HAP-1 (cell line): Measurements from ENCODE around the gene PHOX2A.
A peak's percentile ranks its signal among the peaks of the same experiment; 100 is the strongest.

Experiments used
- DNase-seq, 2 experiments: peaks; one replicate each; pipeline ENCODE4 v3.0.0-alpha.2; 2016 to 2020; ENCODE audit warnings: low spot score in 2 of 2
- H3K27me3 ChIP-seq: fragments of 250-450 bp; sonication (Bioruptor Pico); 2 replicates; pipeline ENCODE4 v1.5.1; 2020; ENCODE audit warnings: low read depth, mild to moderate bottlenecking, moderate library complexity
- H3K36me3 ChIP-seq: fragments of 250-450 bp; sonication (Bioruptor Pico); replicated peaks from 2 replicates; pipeline ENCODE4 v1.5.1; 2020; ENCODE audit warnings: mild to moderate bottlenecking
- H3K4me1 ChIP-seq: fragments of 250-450 bp; sonication (Bioruptor Pico); 2 replicates; pipeline ENCODE4 v1.5.1; 2020; ENCODE audit warnings: mild to moderate bottlenecking
- H3K4me3 ChIP-seq: fragments of 250-450 bp; sonication (Bioruptor Pico); 2 replicates; pipeline ENCODE4 v1.5.1; 2020; ENCODE audit warnings: mild to moderate bottlenecking, moderate library complexity
- H3K9me3 ChIP-seq: fragments of 250-450 bp; sonication (Bioruptor Pico); 2 replicates; pipeline ENCODE4 v1.5.1; 2020; ENCODE audit warnings: mild to moderate bottlenecking, moderate library complexity
- in situ Hi-C: fragments of 300-500 bp; cut with MboI; formaldehyde crosslinking; loops from 3 replicates; pipeline ENCODE4 v1.14.3; 2020; ENCODE audit warnings: low sequenced_read_pairs, inconsistent platforms, mixed read lengths

Gene PHOX2A

DNA sequence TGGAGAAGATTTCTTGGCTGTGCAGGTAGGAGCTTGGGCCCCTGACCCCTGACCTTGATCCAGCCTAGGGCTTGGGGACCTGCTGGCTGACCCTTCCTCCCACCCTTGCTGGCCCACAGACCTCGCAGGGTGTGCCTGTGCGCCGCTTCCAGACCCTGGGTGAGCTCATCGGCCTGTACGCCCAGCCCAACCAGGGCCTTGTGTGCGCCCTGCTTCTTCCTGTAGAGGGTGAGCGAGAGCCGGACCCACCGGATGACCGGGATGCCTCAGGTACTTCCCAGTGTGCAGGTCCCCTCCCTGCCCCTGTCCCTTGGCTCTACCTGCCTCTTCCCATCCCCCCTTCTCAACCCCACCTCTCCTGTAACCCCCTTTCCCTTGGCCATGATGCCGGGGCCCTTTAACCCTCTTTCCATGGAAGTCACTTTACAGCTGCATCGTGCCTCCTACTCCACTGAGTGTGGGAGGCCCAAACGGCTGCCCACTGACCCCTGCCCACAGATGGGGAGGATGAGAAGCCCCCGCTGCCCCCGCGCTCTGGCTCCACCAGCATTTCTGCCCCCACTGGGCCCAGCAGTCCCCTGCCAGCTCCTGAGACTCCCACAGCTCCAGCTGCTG lies 15.6 kb downstream of the PHOX2A start:
- in situ Hi-C loops: no loop called here
- Histone ChIP-seq H3K27me3 (no peaks in the 10 kb centered on the region), H3K4me1 (no peaks in the 10 kb centered on the region), H3K36me3 (peaks cover 68% of the 10 kb centered on the region), H3K4me3 (no peak overlapping the region), H3K9me3 (no peaks in the 10 kb centered on the region)
- no peak for DNase-seq

DNA sequence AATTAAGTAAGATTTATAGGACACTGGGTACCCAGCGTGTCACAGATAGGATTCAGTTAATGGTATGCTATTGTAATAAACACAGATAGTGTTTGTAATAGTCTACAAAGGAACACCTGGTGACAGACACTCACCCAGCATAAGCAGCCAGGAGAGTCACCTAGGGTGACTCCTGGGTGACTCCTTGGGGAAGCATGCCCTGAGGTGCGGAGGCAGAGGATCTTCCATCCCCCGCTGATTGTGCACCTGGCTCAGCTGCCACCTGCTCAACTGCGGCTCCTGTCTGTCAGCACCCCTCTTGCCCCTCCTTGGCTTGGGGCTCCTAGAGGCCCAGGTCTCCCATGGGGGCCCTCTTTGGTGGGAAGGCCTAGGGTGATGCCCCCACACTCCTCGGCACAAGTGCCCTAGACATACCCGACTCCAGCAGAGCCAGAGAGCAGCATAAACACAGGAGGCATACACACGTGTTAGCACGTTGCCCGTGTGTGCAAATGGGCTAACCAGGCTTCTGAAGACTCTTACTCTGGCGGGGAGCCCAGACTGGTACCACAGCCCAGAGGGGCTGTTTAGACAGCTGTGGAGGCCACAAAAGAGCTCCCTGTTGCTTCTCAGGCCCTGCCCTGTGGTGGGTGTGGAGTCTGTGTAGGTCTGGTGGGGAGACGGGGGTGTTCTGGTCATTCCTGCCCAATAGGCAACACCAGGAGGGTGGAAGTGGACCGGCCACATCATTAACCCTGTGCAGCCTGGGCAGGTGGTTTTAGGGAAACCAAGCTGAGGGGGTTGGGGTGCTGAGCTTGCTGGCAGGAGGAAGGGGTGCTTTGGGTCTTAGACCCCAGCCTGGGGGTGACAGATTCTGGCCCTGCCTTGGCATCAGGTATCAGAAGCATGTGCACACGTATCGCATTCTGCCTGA lies 16.4 kb downstream of the PHOX2A start:
- Histone ChIP-seq H3K9me3 (no peaks in the 10 kb centered on the region), H3K4me3 (no peak overlapping the region), H3K27me3 (no peaks in the 10 kb centered on the region), H3K4me1 (peaks cover 2% of the 10 kb centered on the region), H3K36me3 (peaks cover 60% of the 10 kb centered on the region)
- DNase-seq: no peak
- in situ Hi-C loops: no loop called here

DNA sequence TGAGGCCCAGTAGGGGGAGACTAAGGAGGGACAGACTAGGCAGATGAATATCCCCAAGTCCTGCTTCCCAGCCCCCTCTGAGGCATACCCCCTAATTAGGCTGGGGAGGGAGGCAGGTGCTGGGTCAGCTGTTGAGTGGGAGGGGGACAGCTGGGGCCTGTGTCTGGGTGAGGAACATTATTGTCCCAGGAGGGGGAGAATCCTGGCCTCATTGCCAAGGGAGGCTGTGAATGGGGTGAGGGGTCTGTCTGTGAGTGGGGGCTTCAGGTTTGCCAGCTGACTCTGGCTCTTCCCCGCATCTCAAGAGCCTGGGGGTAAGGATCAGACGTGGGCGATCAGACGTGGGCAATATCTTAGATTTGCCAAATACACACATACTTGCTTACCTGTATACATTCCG lies 17.3 kb downstream of the PHOX2A start:
- in situ Hi-C loops: no loop called here
- DNase-seq: no peak
- Histone ChIP-seq H3K4me3 (no peak overlapping the region), H3K9me3 (no peaks in the 10 kb centered on the region), H3K36me3 (peaks cover 51% of the 10 kb centered on the region), H3K27me3 (no peaks in the 10 kb centered on the region), H3K4me1 (peaks cover 6% of the 10 kb centered on the region)

DNA sequence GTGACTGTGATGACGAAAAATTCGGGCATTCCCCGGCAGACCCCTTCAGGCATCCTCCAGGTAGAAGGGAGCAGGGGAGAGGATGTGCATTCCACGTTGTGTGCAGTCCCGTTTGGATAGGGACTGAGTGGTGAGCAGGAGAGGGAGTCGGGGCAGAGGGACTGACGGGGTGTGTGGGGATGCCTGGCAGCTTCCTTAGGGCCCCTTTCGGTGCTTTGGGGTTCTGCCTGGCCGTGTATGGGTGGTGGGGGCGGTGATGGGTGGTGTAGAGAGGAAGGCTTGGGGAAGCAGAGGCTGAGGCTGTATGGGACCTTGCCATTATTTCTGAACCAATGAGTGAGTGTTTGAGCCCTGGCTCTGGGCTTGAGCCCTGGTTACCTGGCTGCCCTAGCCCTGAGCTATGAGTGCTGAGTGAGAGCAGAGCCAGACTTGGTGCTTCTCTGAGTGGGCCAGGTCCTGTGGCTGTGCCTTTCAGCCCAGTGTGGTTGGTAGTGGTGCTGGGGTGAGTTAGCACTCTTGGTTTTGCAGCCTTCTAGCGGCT lies 18.5 kb downstream of the PHOX2A start:
- peaks cover 6% of the 10 kb centered on the region for H3K4me1 ChIP-seq
- in situ Hi-C loops: no loop called here
- peaks cover 39% of the 10 kb centered on the region for H3K36me3 ChIP-seq
- no peak for DNase-seq
- peak overlapping the region; percentile 69 for H3K4me3 ChIP-seq
- H3K9me3 ChIP-seq: no peaks in the 10 kb centered on the region
- H3K27me3 ChIP-seq: no peaks in the 10 kb centered on the region

DNA sequence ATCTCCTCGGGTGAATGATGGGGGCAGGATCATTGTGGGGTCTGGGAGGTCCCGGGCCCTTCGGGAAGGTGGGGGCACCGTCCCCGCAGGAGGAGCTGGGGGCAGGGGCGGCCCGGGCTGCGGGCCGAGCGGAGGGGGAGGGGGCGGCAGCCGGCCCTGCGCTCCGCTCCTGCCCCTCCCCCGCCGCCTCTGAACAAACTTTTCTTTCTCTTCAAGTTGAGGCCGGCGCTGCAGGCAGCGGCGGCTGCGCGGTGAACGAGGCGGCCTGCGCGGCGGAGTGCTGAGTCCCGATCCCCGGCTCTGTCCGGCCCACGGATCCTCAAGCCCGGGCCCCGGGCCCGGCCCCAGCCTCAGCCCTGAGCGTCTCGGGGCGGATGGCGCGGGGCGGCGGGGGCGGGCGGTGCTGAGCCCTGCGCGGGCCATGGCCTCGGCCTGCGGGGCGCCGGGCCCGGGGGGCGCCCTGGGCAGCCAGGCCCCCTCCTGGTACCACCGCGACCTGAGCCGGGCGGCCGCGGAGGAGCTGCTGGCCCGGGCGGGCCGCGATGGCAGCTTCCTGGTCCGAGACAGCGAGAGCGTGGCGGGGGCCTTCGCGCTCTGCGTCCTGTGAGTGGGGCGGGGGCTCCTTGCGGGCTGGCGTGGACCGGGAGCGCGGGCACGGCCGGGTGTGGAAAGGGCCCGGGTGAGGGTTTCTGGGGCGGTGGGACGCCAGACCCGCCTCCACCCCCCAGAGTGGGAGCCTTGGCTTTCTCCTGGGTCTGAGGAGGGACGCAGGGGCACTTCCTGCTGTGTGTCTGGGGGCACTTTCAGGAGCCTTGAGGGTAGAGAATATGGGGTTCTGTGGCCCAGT lies 19.2 kb downstream of the PHOX2A start, which contains the start of gene INPPL1:
TSS of gene INPPL1 (plus strand) at position 204 of the 847 bp plus-strand sequence. CDS start at position 422, 218 bp downstream.
- peaks cover 6% of the 10 kb centered on the region for H3K4me1 ChIP-seq
- H3K9me3 ChIP-seq: no peaks in the 10 kb centered on the region
- in situ Hi-C loops: no loop called here
- peaks cover 32% of the 10 kb centered on the region for H3K36me3 ChIP-seq
- peak; percentile 12 to 77 for DNase-seq
- no peaks in the 10 kb centered on the region for H3K27me3 ChIP-seq
- peak within 1 kb of the TSS; percentile 69 for H3K4me3 ChIP-seq

DNA sequence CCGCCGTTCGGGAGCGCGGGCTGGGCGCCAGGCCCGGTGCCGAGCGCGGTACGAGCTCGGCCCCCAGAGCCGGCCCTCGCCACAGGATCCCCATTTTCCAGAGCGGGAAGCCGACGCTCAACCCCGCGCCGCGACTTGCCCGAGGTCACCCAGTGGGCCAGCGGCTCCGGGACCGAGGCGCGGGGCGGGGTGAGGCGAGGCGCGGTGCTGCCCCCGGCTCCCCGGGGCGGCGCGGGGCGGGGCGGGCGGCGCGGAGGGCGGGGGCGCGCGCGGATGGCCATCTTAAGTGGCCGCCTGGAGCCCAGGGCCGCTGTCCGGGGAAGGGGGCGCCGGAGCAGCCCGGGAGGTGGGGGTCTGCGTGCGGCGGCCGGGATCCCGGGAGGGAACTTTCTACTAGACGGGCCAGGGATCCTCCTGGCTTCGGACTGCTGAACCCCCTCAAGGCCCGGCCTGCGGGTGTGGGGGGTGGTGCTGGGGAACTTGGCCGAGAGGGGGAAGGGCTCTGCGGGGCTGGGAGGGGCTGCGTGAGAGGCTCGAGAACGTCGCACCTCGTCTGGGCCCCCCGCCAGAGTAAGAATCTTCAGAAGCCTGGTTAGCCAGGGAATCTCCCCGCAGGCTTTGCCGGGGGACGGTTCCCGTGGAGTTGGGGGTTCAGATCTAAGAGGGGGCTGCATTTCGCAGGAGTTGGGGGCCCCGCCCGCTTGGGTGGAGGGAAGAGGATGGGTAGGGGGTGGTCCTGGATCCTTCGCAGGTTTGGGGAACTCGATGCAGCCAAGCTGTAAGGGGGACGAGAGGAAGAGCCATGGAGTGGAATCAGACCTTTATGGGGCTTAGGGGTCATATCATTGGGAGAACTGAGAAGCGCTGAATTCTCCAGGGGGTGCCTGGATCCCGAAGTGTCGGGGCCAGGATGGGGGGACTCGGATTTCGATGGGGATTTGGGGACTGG lies 20.1 kb downstream of the PHOX2A start:
- in situ Hi-C loops: no loop called here
- peak overlapping the region; percentile 69 for H3K4me3 ChIP-seq

DNA sequence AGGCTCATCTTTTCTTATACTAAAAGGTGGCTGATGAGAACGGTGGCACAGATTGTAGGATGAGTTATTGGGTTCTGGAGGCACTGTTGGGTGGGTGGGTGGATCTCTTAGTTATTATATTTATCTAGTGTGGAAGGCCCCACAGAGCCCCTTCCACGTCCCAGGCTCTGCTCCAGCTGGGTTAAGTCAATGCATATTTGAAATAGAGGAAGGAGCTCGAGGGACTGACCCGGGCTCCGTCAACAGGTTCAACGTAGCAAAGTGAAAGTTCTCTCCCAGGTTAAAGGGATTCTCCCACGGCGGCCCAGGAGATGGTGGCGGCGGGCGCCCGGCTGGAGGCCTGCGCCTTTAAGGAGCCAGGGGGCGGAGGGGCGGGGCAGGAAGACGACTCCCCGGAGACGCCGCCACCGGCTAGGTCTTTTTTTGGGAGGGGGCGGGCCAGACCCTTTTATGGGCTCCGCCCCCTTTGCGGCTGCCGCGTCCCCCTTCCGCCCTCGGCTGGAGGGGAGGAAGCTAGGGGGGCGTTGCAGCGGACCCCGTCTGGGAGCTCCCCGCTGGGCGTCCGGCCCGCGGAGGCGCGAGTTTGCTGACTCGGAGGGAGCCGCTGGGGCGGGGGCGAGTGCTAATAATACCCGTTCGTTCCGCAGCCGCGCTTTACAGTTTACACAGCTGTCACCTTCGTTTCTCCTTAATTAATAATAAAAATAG lies 20.9 kb downstream of the PHOX2A start:
- peaks cover 2% of the 10 kb centered on the region; the same call in 1 of the 2 replicates for H3K27me3 ChIP-seq
- H3K4me1 ChIP-seq: peaks cover 6% of the 10 kb centered on the region
- peak overlapping the region; percentile 69 for H3K4me3 ChIP-seq
- H3K9me3 ChIP-seq: no peaks in the 10 kb centered on the region
- in situ Hi-C loops: no loop called here
- DNase-seq: peak; percentile 95 to 97
- H3K36me3 ChIP-seq: peaks cover 15% of the 10 kb centered on the region

More for the DNA sequence above, 20.1 kb downstream of the PHOX2A start:
- peaks cover 23% of the 10 kb centered on the region for H3K36me3 ChIP-seq
- DNase-seq: peak; percentile 44 to 81
- peaks cover under 1% of the 10 kb centered on the region; the same call in 1 of the 2 replicates for H3K27me3 ChIP-seq
- H3K4me1 ChIP-seq: peaks cover 6% of the 10 kb centered on the region
- no peaks in the 10 kb centered on the region for H3K9me3 ChIP-seq

DNA sequence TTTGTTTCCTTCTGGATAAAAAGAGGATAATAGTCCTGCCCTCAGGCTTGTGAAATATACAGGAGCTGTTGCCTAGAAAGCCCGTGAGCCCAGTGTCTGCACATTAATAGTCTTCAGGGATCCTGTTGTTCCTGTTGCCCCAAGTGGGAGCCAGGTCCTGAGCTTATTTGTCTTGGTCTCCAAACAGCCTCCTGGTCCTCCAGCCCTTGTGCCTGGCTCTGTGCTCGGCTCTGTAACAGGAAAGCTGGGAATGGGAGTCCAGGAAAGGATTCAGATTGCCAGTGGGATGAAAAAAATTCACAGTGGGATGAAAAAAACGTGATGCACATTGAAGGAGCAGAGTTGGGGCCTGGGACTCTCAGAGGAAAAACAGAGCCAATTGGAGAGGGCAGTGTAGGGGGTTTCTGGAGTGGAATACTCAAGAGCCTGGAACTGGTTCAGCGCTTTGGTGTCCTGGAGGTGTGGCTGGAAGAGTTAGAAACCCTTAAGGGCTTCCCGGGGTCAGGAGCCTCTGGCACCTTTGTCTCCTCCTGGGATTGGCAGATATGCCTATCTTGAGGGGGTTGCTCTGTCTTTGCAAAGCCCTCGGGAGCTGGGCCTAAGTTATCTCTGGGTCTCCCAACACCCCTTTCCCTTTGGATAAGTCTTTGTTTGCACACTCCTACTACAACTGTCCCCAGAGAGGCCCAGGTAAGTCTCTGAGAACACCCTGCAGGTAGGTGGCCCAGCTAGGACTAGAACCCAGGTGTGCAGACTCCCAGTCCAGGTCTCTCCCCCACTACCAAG lies 21.7 kb downstream of the PHOX2A start:
- Histone ChIP-seq H3K9me3 (no peaks in the 10 kb centered on the region), H3K4me3 (peak overlapping the region; percentile 69), H3K36me3 (peaks cover 7% of the 10 kb centered on the region), H3K27me3 (peaks cover 2% of the 10 kb centered on the region; the same call in 1 of the 2 replicates), H3K4me1 (peaks cover 6% of the 10 kb centered on the region)
- in situ Hi-C loops: no loop called here
- no peak for DNase-seq

DNA sequence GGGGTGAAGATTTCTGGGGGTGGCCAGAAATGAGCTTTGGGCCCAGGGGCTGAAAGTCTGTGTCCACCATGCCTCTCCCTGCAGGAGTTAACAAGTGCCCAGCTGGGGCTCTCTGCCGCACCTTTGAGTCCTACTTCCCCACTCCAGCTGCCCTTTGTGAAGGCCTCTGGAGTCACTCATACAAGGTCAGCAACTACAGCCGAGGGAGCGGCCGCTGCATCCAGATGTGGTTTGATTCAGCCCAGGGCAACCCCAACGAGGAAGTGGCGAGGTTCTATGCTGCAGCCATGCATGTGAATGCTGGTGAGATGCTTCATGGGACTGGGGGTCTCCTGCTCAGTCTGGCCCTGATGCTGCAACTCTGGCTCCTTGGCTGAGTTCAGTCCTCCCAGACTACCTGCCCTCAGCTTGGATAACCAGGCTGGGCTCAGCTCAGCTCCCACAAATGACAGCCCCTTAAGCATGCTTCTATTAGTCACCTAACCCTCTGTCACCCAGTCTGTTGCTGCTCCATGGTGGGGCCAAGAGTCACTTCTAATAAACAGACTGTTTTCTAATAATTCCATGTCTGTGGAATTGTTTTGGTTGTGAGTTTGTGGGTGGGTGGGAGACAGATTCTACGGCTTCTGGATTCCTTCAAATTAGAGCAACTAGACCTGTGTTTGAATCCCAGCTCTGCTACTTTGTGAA lies 22.4 kb downstream of the PHOX2A start:
- Histone ChIP-seq H3K9me3 (no peaks in the 10 kb centered on the region), H3K36me3 (no peaks in the 10 kb centered on the region), H3K4me3 (no peak overlapping the region), H3K4me1 (peaks cover 6% of the 10 kb centered on the region), H3K27me3 (peaks cover 2% of the 10 kb centered on the region; the same call in 1 of the 2 replicates)
- in situ Hi-C loops: no loop called here
- DNase-seq: no peak

DNA sequence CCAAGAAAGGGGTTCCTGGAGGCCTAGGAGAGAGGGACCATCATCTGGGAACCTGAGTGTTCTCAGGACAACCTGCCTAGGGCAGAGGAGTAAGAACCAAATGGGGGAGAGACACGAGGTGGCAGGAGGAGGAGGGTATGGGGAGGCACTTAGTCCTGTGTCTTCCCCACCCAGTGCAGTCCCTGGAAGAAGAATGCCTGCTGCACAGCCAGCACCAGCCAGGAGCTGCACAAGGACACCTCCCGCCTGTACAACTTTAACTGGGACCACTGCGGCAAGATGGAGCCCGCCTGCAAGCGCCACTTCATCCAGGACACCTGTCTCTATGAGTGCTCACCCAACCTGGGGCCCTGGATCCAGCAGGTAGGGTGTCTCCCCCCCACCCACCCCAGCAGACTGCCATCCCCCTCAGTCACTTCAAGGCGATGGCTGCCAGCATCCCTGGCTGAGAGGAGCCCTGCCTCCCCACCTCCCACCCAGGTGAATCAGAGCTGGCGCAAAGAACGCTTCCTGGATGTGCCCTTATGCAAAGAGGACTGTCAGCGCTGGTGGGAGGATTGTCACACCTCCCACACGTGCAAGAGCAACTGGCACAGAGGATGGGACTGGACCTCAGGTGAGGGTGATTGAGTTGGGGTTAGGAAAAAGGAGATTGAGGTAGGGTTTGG lies 23.1 kb downstream of the PHOX2A start:
- Histone ChIP-seq H3K4me3 (no peak overlapping the region), H3K36me3 (no peaks in the 10 kb centered on the region), H3K4me1 (peaks cover 6% of the 10 kb centered on the region), H3K9me3 (no peaks in the 10 kb centered on the region), H3K27me3 (peaks cover 2% of the 10 kb centered on the region; the same call in 1 of the 2 replicates)
- no peak for DNase-seq
- in situ Hi-C loops: no loop called here
